C4-2B (cell line): ENCODE results near the gene BCKDK.

ENCODE experiments used
- ZFX ChIP-seq: fragments of 450-650 bp; IDR thresholded peaks from 2 replicates; pipeline ENCODE4 v1.6.1; 2017
- TF ChIP-seq, protein P1 (sequence below): fragments of 450-650 bp; conservative IDR thresholded peaks from 2 replicates; pipeline ENCODE4 v1.5.1; 2017; ENCODE audit warnings: mild to moderate bottlenecking

- TF ChIP-seq, protein P1, sequence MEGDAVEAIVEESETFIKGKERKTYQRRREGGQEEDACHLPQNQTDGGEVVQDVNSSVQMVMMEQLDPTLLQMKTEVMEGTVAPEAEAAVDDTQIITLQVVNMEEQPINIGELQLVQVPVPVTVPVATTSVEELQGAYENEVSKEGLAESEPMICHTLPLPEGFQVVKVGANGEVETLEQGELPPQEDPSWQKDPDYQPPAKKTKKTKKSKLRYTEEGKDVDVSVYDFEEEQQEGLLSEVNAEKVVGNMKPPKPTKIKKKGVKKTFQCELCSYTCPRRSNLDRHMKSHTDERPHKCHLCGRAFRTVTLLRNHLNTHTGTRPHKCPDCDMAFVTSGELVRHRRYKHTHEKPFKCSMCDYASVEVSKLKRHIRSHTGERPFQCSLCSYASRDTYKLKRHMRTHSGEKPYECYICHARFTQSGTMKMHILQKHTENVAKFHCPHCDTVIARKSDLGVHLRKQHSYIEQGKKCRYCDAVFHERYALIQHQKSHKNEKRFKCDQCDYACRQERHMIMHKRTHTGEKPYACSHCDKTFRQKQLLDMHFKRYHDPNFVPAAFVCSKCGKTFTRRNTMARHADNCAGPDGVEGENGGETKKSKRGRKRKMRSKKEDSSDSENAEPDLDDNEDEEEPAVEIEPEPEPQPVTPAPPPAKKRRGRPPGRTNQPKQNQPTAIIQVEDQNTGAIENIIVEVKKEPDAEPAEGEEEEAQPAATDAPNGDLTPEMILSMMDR: no peak
- no peak for TF ChIP-seq ZFX
These were observed 34.0 kb upstream of the BCKDK start, which contains the start of the genes ZNF646 and ZNF668 for GRCh38 chr16:31073970-31074813.
